ENCODE measurements around the gene NELFA. TPM values are rescaled to one million over a fixed set of nuclear protein-coding genes. Genes with fewer than 3 reads are reported as not detected.

NELFA gene
- total RNA-seq, 1 experiment from 2014 or later = 55.0 TPM

DNA sequence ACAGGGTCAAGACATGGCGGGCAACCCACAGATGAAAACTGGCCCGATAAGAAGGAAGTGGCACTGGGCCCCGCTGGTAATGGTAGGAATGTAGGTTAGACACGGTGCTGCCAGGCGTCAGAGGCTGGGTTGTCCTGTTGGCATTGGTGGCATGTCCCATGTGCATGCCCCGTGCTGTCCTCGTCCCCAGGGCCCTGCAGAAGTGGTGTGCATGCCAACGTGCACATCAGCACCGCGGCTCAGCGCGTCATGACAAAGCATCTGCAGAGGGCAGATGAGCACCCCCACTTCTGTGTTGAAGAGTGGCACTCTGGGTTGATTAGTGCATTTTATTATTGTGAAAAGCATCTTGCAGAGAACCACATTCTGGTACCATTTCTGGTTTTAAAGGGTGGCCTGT is 35.6 kb downstream of the NELFA start:
- H4K20me1 ChIP-seq (ENCODE audit: control insufficient read depth, insufficient read depth, insufficient read length) = no peaks in the 10 kb centered on the region
- no peaks in the 10 kb centered on the region for H3K9me3 ChIP-seq (ENCODE audit: control insufficient read depth, low read depth, low read length)
- no peak overlapping the region for H3K56ac ChIP-seq (ENCODE audit: insufficient read length, low read depth, low read length)
- H2BK120ac ChIP-seq (ENCODE audit: low read depth, low read length, poor library complexity, severe bottlenecking) = no peak overlapping the region
- no peaks in the 10 kb centered on the region for H3K79me1 ChIP-seq (ENCODE audit: insufficient read depth, low read depth, low read length, poor library complexity, severe bottlenecking)
- H3K18ac ChIP-seq (ENCODE audit: insufficient read length, low read depth, low read length) = no peak overlapping the region
- no peak overlapping the region for H3K9ac ChIP-seq (ENCODE audit: extremely low read depth, insufficient read length, low read length)
- H3K23ac ChIP-seq (ENCODE audit: insufficient read length, low read depth, low read length) = no peak overlapping the region
- H3K4me1 ChIP-seq (ENCODE audit: insufficient read depth, low read length) = no peaks in the 10 kb centered on the region
- no peaks in the 10 kb centered on the region for H3K9me3 Mint-ChIP-seq
- no peak overlapping the region for H3K14ac ChIP-seq (ENCODE audit: insufficient read depth, low read length)
- H3K27me3 ChIP-seq (ENCODE audit: insufficient read depth, low read length) = no peaks in the 10 kb centered on the region
- no peak overlapping the region for H3K4me2 ChIP-seq (ENCODE audit: insufficient read depth, insufficient read length, low read length)
- no peak overlapping the region for H4K91ac ChIP-seq (ENCODE audit: insufficient read length, low read depth, low read length)
- H3K27me3 Mint-ChIP-seq (ENCODE audit: low read depth) = no peaks in the 10 kb centered on the region
- H2BK12ac ChIP-seq (ENCODE audit: insufficient read length, low read depth, low read length) = no peak overlapping the region
- H3K23me2 ChIP-seq (ENCODE audit: insufficient read length, low read depth, low read length, poor library complexity, severe bottlenecking) = no peaks in the 10 kb centered on the region
- WGBS (ENCODE audit: extremely low coverage, insufficient read length, low lambda C conversion rate) = no CpG with 5 or more reads among the region's 12 CpGs
- no peak overlapping the region for H4K5ac ChIP-seq (ENCODE audit: insufficient read length, low read depth, low read length)
- no peak overlapping the region for H3K27ac ChIP-seq (ENCODE audit: insufficient read length, low read depth, low read length)
- H2BK5ac ChIP-seq (ENCODE audit: insufficient read length, low read length) = no peak overlapping the region
- no peak overlapping the region for H3T11ph ChIP-seq (ENCODE audit: low read length)
- no peaks in the 10 kb centered on the region for H3K79me2 ChIP-seq (ENCODE audit: insufficient read depth, low read length)
- H2BK15ac ChIP-seq (ENCODE audit: low read depth, low read length) = no peak overlapping the region
- H4K8ac ChIP-seq (replicated peaks; ENCODE audit: insufficient read length, low read depth, low read length) = no peak overlapping the region
- H3K36me3 Mint-ChIP-seq (ENCODE audit: insufficient read depth in 1 of 3, low read depth in 3 of 3) = peaks cover 32 to 82% (median 79%) of the 10 kb centered on the region in 3 experiments; a peak in 6 of 7 replicates
- H3K27ac Mint-ChIP-seq = peak overlapping the region in 1 of 3 experiments; percentile 73; a peak in 3 of 7 replicates
- no peak overlapping the region for H2AK5ac ChIP-seq (ENCODE audit: insufficient read length, low read length)
- TF ChIP-seq, protein P1, sequence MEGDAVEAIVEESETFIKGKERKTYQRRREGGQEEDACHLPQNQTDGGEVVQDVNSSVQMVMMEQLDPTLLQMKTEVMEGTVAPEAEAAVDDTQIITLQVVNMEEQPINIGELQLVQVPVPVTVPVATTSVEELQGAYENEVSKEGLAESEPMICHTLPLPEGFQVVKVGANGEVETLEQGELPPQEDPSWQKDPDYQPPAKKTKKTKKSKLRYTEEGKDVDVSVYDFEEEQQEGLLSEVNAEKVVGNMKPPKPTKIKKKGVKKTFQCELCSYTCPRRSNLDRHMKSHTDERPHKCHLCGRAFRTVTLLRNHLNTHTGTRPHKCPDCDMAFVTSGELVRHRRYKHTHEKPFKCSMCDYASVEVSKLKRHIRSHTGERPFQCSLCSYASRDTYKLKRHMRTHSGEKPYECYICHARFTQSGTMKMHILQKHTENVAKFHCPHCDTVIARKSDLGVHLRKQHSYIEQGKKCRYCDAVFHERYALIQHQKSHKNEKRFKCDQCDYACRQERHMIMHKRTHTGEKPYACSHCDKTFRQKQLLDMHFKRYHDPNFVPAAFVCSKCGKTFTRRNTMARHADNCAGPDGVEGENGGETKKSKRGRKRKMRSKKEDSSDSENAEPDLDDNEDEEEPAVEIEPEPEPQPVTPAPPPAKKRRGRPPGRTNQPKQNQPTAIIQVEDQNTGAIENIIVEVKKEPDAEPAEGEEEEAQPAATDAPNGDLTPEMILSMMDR (conservative IDR thresholded peaks at IDR 0.05) = no peak
- no peak overlapping the region for H2AFZ ChIP-seq (ENCODE audit: low read length)
- no peak overlapping the region for H2BK20ac ChIP-seq (ENCODE audit: low read depth, low read length, poor library complexity, severe bottlenecking)
- no peak overlapping the region for H3K4me3 Mint-ChIP-seq
- no peak overlapping the region for H3K4ac ChIP-seq (ENCODE audit: low read depth, low read length)
- no peak for DNase-seq
- H3K4me1 Mint-ChIP-seq = no peaks in the 10 kb centered on the region

All from H9 (cell line).